D721Med (cell line): ENCODE data around the gene GAS7.

Experiments
- DNase-seq: peaks from one replicate; pipeline ENCODE4 v3.0.0; 2011; ENCODE audit warnings: low spot score; ENCODE audit not compliant: insufficient read length
- FAIRE-seq: peaks from 2 replicates; lab custom pipeline; 2011; peaks lifted over from hg19 to GRCh38; lab: Jason Lieb, UNC
- CTCF ChIP-seq: IDR thresholded peaks from 2 replicates; pipeline ENCODE4 v1.5.1; 2012; ENCODE audit warnings: mild to moderate bottlenecking, control low read depth; ENCODE audit not compliant: insufficient read depth; ENCODE audit errors: missing control alignments

Gene GAS7

GRCh38 chr17:10114931-10115535 lies 83.4 kb downstream of the GAS7 start:
- DNase-seq (no peak), FAIRE-seq (no peak)
- no peak for TF ChIP-seq CTCF

GRCh38 chr17:10112962-10113361 lies 85.4 kb downstream of the GAS7 start:
- TF ChIP-seq CTCF = no peak
- DNase-seq (no peak), FAIRE-seq (no peak)

- FAIRE-seq (no peak), DNase-seq (no peak)
- no peak for TF ChIP-seq CTCF
Measured at GRCh38 chr17:10111907-10112452, 86.4 kb downstream of the GAS7 start.

- no peak for DNase-seq
Measured at GRCh38 chr17:10109146-10109545, 89.3 kb downstream of the GAS7 start.

GRCh38 chr17:10107316-10108165 lies 90.9 kb downstream of the GAS7 start:
- no peak for FAIRE-seq
- no peak for TF ChIP-seq CTCF
- DNase-seq = no peak

More at GRCh38 chr17:10109146-10109545, 89.3 kb downstream of the GAS7 start:
- no peak for TF ChIP-seq CTCF
- no peak for FAIRE-seq

- no peak for TF ChIP-seq CTCF
- DNase-seq = no peak
- no peak for FAIRE-seq
Measured at GRCh38 chr17:10106067-10106466, 92.3 kb downstream of the GAS7 start.

- no peak for TF ChIP-seq CTCF
- FAIRE-seq = no peak
- no peak for DNase-seq
Measured at GRCh38 chr17:10105513-10106001, 92.8 kb downstream of the GAS7 start.
